ACC112 (cell line): ENCODE data around the gene PMM2.

Source experiments
- H2AFZ ChIP-seq: fragments of 200-600 bp; sonication (generic); one replicate; pipeline ENCODE4 v1.6.0; 2017; ENCODE audit warnings: antibody characterized with exemption, low read length; ENCODE audit not compliant: unreplicated experiment
- H3K27ac ChIP-seq: fragments of 200-600 bp; sonication (generic); 2 replicates; pipeline ENCODE4 v1.5.1; 2014; ENCODE audit warnings: low read depth, mild to moderate bottlenecking, antibody characterized with exemption, low read length, moderate library complexity
- H3K27me3 ChIP-seq: fragments of 200-600 bp; sonication (generic); 2 replicates; pipeline ENCODE4 v1.6.1; 2014; ENCODE audit warnings: mild to moderate bottlenecking, antibody characterized with exemption, low read length, moderate library complexity, mixed read lengths; ENCODE audit not compliant: insufficient read depth
- H3K36me3 ChIP-seq: fragments of 200-600 bp; sonication (generic); 2 replicates; pipeline ENCODE4 v1.6.1; 2016; ENCODE audit warnings: mild to moderate bottlenecking, antibody characterized with exemption, low read length, moderate library complexity, mixed read lengths; ENCODE audit not compliant: insufficient read depth
- H3K4me1 ChIP-seq: fragments of 200-600 bp; sonication (generic); one replicate; pipeline ENCODE4 v1.6.1; 2016; ENCODE audit warnings: low read length, mixed read lengths; ENCODE audit not compliant: insufficient read depth, unreplicated experiment, control insufficient read depth
- H3K4me3 ChIP-seq: fragments of 200-600 bp; sonication (generic); 2 replicates; pipeline ENCODE4 v1.5.1; 2014; ENCODE audit warnings: mild to moderate bottlenecking, low read depth, low read length
- H3K79me2 ChIP-seq: fragments of 200-600 bp; sonication (generic); one replicate; pipeline ENCODE4 v1.6.0; 2016; ENCODE audit warnings: low read length; ENCODE audit not compliant: control insufficient read depth, unreplicated experiment, insufficient read depth

PMM2 gene

DNA sequence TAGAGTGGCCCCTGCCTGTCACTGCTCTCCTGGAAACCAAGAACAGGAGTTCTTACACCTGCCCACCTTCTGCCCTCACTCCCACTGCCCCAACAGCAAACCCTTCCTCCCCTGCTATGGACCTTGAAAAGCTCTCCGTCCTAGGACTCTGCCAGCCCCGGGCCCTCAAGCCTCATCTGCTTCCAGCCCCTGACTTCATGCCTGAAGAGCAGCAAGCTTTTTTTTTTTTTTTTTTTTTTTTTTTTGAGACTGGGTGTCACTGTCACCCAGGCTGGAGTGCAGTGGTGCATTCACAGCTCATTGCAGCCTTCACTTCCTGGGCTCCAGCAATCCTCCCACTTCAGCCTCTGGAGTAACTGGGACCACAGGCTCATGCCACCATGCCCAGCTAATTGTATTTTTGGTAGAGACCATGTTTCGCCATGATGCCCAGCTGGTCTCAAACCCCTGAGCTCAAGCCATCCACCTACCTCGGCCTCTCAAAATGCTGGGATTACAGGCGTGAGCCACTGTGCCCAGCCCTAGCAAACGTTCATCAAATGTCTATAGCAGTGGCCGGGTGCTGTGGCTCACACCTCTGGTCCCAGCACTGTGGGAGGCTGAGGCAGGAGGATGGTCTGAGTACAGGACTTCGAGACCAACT is 54.2 kb downstream of the PMM2 start:
- peaks cover 19% of the 10 kb centered on the region for H3K36me3 ChIP-seq
- no peaks in the 10 kb centered on the region for H3K79me2 ChIP-seq
- no peaks in the 10 kb centered on the region for H3K27me3 ChIP-seq
- H3K4me3 ChIP-seq: no peak overlapping the region
- H3K4me1 ChIP-seq: peaks cover 45% of the 10 kb centered on the region
- no peak overlapping the region for H2AFZ ChIP-seq
- H3K27ac ChIP-seq: peak overlapping the region; percentile 3; the same call in 1 of the 2 replicates

DNA sequence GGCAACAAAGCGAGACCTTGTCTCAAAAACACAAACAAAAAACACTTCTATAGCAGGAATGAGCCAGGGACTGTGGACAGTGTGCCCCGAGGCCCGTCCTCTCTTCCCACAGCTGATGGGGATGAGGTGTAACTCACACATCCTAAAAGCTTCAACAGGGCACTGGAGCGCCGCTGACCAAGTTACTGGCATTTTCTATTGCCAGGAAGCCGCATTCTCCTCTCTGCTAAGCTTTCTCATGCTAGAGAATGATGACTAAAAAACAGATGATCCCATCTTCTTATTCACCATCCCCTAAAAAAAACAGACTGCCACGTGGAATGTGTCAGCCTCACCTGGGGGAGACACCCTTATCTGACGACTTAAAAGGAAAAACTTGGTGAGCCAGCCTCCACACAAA is 54.9 kb downstream of the PMM2 start:
- peaks cover 46% of the 10 kb centered on the region for H3K4me1 ChIP-seq
- no peak overlapping the region for H3K4me3 ChIP-seq
- no peaks in the 10 kb centered on the region for H3K27me3 ChIP-seq
- peak overlapping the region; percentile 3 for H3K27ac ChIP-seq
- H3K36me3 ChIP-seq: peaks cover 19% of the 10 kb centered on the region
- no peak overlapping the region for H2AFZ ChIP-seq
- H3K79me2 ChIP-seq: no peaks in the 10 kb centered on the region

DNA sequence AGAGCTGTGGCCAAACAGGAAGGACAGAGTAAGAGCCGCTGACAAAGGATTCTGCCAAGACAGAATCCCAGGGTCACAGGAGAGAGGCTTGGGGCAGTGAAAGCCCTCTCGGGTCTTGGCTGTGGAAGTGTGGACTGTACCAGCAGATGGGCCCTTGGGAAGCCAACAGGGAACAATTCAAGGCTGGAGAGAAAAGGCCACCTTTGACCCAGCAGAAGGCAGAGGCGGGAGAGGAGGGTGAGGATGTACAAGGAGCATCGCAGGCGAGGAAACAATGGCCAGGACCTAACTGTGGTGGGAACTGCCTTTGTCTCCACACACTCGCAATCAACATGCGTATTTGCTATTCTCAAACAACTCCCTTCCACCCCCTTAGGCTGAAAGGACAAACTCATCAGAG is 55.5 kb downstream of the PMM2 start:
- Histone ChIP-seq H3K79me2 (no peaks in the 10 kb centered on the region), H3K27me3 (no peaks in the 10 kb centered on the region), H3K27ac (peak overlapping the region; percentile 3; the same call in 1 of the 2 replicates), H3K4me1 (peaks cover 44% of the 10 kb centered on the region), H2AFZ (no peak overlapping the region), H3K4me3 (no peak overlapping the region), H3K36me3 (peaks cover 17% of the 10 kb centered on the region)

DNA sequence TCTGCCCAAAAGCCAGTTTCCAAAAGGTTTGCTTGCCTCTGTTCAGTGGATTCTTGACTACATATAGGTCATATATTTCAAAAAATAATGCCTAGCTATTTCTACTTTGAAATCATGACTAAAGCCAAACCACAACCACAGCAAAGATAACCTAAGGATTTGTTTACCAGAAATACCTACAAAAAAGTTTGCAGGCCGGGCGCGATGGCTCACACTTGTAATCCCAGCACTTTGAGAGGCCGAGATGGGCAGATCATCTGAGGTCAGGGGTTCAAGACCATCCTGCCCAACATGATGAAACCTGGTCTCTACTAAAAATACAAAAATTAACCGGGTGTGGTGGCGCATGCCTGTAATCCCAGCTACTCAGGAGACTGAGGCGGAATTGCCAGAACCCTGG is 56.0 kb downstream of the PMM2 start:
- H3K27ac ChIP-seq: no peak overlapping the region
- peaks cover 3% of the 10 kb centered on the region for H3K79me2 ChIP-seq
- no peak overlapping the region for H2AFZ ChIP-seq
- peaks cover 15% of the 10 kb centered on the region for H3K36me3 ChIP-seq
- H3K4me3 ChIP-seq: no peak overlapping the region
- H3K4me1 ChIP-seq: peaks cover 39% of the 10 kb centered on the region
- H3K27me3 ChIP-seq: no peaks in the 10 kb centered on the region

DNA sequence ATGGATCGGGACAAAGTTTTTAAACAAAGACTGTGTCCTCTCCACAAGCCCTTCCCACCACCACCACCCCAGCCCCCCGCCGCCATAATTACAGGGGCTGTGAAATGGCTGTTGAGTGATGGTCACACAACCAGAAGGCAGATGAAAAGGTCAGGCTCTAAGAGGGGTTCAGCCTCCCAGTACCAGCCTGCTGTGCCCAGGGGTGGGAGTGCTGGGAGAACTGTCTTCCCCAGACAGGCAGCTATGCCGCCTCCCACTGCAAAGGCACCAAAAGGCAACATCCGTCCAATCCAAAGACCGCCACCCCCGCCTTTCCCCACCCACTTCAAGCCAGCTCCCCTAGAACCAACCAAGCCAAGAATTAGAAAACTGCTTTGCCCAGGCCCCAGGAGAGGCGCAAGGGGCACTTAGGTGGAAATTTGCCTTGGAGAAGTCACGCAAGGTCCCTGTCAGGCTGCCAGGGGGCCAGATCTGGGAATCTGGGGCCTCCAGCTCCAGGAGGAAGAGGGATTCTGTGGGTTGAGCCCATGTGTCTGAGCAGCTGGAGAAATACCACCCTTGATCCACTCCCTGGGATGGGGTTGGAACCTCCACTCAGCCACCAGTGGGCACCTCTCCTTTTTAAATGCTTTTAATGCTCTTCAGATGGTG is 56.8 kb downstream of the PMM2 start:
- peaks cover 11% of the 10 kb centered on the region for H3K79me2 ChIP-seq
- H3K4me1 ChIP-seq: peaks cover 31% of the 10 kb centered on the region
- peaks cover 15% of the 10 kb centered on the region for H3K36me3 ChIP-seq
- H2AFZ ChIP-seq: no peak overlapping the region
- no peak overlapping the region for H3K4me3 ChIP-seq
- no peak overlapping the region for H3K27ac ChIP-seq
- H3K27me3 ChIP-seq: no peaks in the 10 kb centered on the region

DNA sequence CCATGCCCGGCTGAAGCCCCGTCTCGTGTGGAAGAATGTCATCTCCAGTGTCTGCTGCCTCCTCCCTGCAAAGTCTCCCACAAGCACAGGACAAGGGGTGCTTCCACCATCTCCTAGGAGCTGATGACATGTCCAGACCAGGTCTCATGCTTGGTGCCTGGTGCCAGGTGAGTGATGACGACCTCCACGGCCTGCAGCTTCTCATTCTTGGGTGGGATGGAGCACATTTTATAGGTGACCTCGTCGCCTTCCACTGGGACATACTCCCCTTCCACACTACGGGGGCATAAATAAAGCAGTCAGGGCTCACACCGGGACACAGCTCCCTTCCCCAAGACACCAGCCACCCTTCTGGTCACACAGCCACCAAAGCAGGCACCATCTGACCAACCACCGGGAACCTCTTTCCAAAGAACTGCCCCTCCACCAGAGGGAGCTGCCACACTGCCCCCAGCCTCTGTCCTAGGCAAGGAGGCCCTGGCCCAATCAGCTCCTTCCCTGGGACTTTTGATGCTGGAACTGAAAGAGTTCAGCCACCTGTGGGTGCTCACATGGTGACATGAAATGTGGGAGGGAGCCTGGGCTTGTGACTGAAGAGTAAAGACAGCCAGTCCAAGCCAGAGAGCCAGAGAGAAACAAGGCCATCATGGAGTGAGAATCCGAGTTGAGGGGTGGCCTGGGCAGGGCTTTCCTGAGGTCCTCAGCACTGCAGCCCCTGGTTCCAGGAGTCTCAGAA is 57.6 kb downstream of the PMM2 start:
- no peak overlapping the region for H3K4me3 ChIP-seq
- H3K36me3 ChIP-seq: peaks cover 9% of the 10 kb centered on the region
- H3K4me1 ChIP-seq: peaks cover 30% of the 10 kb centered on the region
- no peak overlapping the region for H2AFZ ChIP-seq
- no peak overlapping the region for H3K27ac ChIP-seq
- H3K27me3 ChIP-seq: no peaks in the 10 kb centered on the region
- peaks cover 17% of the 10 kb centered on the region for H3K79me2 ChIP-seq

DNA sequence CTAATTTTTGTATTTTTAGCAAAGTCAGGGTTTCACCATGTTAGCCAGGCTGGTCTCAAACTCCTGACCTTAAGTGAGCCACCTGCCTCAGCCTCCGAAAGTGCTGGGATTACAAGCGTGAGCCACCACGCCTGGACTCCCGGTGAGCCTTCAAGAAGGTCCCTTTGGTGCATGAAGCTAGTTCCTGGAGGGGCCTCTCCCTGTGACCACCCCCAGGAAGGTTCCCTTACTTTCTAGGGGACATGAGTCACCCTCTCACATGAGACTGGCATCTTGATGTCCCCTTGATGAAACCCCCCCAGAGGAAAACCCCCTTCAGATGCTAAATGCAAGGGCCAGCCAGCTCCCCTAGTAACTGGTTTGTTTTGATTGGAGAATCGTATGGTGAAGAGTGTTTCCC is 58.3 kb downstream of the PMM2 start:
- H3K79me2 ChIP-seq: peaks cover 17% of the 10 kb centered on the region
- no peak overlapping the region for H3K4me3 ChIP-seq
- no peaks in the 10 kb centered on the region for H3K27me3 ChIP-seq
- H2AFZ ChIP-seq: no peak overlapping the region
- H3K4me1 ChIP-seq: peaks cover 28% of the 10 kb centered on the region
- no peak overlapping the region for H3K27ac ChIP-seq
- peaks cover 9% of the 10 kb centered on the region for H3K36me3 ChIP-seq

DNA sequence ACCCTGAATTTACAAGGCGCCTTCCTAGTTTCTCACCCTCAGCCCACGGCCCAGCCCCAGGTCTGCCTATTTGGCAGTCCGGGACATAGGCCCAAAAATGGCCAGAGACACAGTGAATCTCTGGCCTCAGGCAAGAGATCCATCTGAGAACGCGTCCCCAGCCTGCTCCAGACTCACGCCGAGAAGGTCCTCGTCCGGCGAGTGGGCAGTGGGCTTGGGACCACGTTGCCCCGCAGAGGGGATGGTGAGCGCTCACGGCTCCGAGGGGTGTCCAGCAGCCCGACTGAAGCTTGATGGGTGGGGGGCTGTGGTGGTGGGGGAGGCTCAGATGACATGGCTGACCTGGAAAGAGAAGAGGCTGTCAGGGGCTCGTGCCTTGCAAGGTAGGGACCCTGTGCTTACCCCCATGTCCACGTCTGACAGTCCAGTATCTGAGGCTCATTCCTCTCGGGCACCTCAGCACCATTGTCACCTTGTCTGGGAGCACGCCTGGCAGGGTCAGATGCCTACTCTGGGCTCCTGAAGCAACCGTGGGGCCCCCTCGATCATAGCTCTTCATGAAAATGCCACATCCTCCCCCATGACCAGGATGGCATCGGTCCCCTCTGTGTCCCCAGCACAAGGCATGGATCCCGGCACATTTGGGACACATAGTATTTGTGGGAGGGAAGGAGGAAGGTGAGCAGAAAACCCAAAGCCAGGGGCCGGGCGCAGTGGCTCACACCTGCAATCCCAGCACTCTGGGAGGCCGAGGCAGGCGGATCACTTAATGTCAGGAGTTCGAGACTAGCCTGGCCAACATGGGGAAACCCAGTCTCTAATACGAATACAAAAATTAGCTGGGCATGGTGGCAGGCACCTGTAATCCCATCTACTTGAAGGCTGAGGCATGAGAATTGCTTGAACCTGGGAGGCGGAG is 61.6 kb downstream of the PMM2 start:
- Histone ChIP-seq H3K79me2 (peaks cover 48% of the 10 kb centered on the region), H3K36me3 (peaks cover 9% of the 10 kb centered on the region), H3K27me3 (no peaks in the 10 kb centered on the region), H2AFZ (no peak overlapping the region), H3K4me3 (no peak overlapping the region), H3K27ac (no peak overlapping the region), H3K4me1 (peaks cover 33% of the 10 kb centered on the region)

DNA sequence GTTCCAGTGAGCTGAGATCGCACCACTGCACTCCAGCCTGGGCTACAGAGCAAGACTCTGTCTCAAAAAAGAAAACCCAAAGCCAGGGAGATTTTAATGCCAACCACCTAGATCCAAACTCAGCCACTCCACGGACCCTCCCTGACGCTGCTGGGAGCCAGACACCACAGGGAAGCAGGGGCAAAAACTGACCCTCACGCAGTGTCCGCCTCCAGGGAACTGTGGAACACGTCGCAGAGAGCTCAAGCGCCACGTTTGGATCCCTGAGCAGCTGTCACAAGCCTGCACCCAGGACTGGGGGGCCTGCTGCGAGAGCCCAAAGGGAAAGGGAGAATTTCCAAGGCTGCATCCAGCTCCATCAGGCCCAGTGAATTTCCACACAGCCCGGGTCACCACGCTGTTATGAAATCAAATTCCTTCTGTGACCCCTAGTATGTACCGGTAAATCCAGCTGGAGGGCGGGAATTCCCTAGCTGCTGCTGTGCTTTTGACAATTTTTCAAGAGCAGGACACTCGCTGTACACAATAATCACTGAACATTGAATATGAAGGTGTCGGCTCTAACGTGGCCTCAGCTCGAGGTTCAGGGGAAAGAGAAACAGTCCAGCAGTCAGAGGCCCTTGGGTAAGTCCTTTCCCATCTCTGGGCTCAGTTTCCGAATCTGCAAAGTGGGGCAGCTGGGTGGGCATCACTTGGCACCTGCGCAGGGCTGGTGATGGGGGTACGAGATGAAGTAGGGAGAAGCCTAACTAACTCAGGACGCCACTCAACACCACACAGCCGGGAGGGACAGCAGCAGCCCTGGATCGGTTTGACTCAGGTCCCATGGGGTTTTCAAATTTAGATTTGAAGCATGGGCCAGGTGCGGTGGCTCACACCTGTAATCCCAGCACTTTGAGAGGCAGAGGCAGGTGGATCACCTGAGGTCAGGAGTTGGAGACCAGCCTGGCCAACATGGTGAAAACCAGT is 62.6 kb downstream of the PMM2 start:
- no peak overlapping the region for H3K27ac ChIP-seq
- peaks cover 39% of the 10 kb centered on the region for H3K4me1 ChIP-seq
- no peaks in the 10 kb centered on the region for H3K27me3 ChIP-seq
- H3K36me3 ChIP-seq: peaks cover 5% of the 10 kb centered on the region; the same call in 1 of the 2 replicates
- H2AFZ ChIP-seq: no peak overlapping the region
- H3K79me2 ChIP-seq: peaks cover 58% of the 10 kb centered on the region
- H3K4me3 ChIP-seq: no peak overlapping the region
